Esophagus (tissue), 2 donors: ENCODE data around the gene GTF3C5. TPM values are rescaled to one million over a fixed set of nuclear protein-coding genes. Genes with fewer than 3 reads are reported as not detected.
"Not testable (repeated sequence)": the region's sequence is repeated elsewhere in the genome, so short reads cannot be mapped to it uniquely, and the experiment has no call there.

Experiments
- H3K27ac ChIP-seq, 2 donors: one replicate each; pipeline ENCODE4 v1.5.1; 2013; ENCODE audit warnings: low read depth in 2 of 2, mild to moderate bottlenecking in 2 of 2, inconsistent platforms in 1 of 2, low read length in 1 of 2, moderate library complexity in 1 of 2
- H3K27me3 ChIP-seq, 2 donors: one replicate each; pipeline ENCODE4 v1.6.1; 2013; ENCODE audit warnings: low read length in 2 of 2, control low read depth in 1 of 2, mild to moderate bottlenecking in 1 of 2; ENCODE audit not compliant: insufficient read depth in 2 of 2, control insufficient read depth in 1 of 2
- H3K36me3 ChIP-seq, 2 donors: one replicate each; pipeline ENCODE4 v1.6.1; 2013; ENCODE audit warnings: low read length in 1 of 2; ENCODE audit not compliant: control insufficient read depth in 2 of 2, insufficient read depth in 2 of 2
- H3K4me1 ChIP-seq, 2 donors: one replicate each; pipeline ENCODE4 v1.6.1; 2013; ENCODE audit warnings: low read length in 1 of 2; ENCODE audit not compliant: control insufficient read depth in 2 of 2, insufficient read depth in 2 of 2
- H3K4me3 ChIP-seq, 2 donors: one replicate each; pipeline ENCODE4 v1.5.1; 2013; ENCODE audit warnings: low read length in 2 of 2, mild to moderate bottlenecking in 2 of 2, low read depth in 1 of 2, moderate library complexity in 1 of 2
- H3K9me3 ChIP-seq, 2 donors: one replicate each; pipeline ENCODE4 v1.6.1; 2013; ENCODE audit warnings: mild to moderate bottlenecking in 2 of 2, low read depth in 1 of 2, low read length in 1 of 2, moderate library complexity in 1 of 2; ENCODE audit not compliant: control insufficient read depth in 2 of 2, insufficient read depth in 1 of 2
- WGBS, 2 donors: extraction: QIAGEN DNeasy Blood & Tissue Kit; methylation state at CpG; one replicate each; pipeline ENCODE4 v1.1.7; 2013; 5-methylcytosine and 5-hydroxymethylcytosine counted together
- polyA plus RNA-seq, 2 donors: library from polyadenylated mRNA; stranded (reverse); fragments of 200-250 nt; gene quantifications; one replicate each; pipeline ENCODE4 v1.2.3, GENCODE V29; 2013
- donor health status: healthy with polysubstance abuse.
- donor health status: Bipolar disorder and iron deficiency.

Gene GTF3C5
- polyA plus RNA-seq, 2 donors = 46.3 to 64.0 TPM

GRCh38 chr9:132995879-132996278 lies 34.9 kb upstream of the GTF3C5 start:
- WGBS, 2 donors = 83 to 90% methylated on average over 8 of the region's 8 CpGs
- Histone ChIP-seq H3K4me1 (peaks cover 5 to 11% of the 10 kb centered on the region in 2 donors), H3K4me3 (no peak overlapping the region), H3K27me3 (no peaks in the 10 kb centered on the region), H3K27ac (peak overlapping the region in 1 of 2 donors; percentile 2), H3K36me3 (no peaks in the 10 kb centered on the region), H3K9me3 (no peaks in the 10 kb centered on the region)

GRCh38 chr9:132996526-132996925 lies 34.3 kb upstream of the GTF3C5 start:
- Histone ChIP-seq H3K27me3 (no peaks in the 10 kb centered on the region), H3K4me1 (peaks cover 5 to 11% of the 10 kb centered on the region in 2 donors), H3K27ac (no peak overlapping the region), H3K9me3 (no peaks in the 10 kb centered on the region), H3K4me3 (no peak overlapping the region), H3K36me3 (no peaks in the 10 kb centered on the region)
- 73 to 81% methylated on average over 13 of the region's 13 CpGs for WGBS, 2 donors

GRCh38 chr9:132997591-132997990 lies 33.2 kb upstream of the GTF3C5 start:
- no peaks in the 10 kb centered on the region for H3K27me3 ChIP-seq
- peaks cover 5 to 11% of the 10 kb centered on the region in 2 donors for H3K4me1 ChIP-seq
- no peaks in the 10 kb centered on the region for H3K9me3 ChIP-seq
- no peaks in the 10 kb centered on the region for H3K36me3 ChIP-seq
- WGBS, 2 donors = 53 to 66% methylated on average over 4 of the region's 4 CpGs
- no peak overlapping the region for H3K4me3 ChIP-seq
- no peak overlapping the region for H3K27ac ChIP-seq

- peaks cover 5 to 11% of the 10 kb centered on the region in 2 donors for H3K4me1 ChIP-seq
- H3K9me3 ChIP-seq, H3K4me3 ChIP-seq, H3K27me3 ChIP-seq, H3K36me3 ChIP-seq, H3K27ac ChIP-seq: not testable (repeated sequence)
- WGBS, 2 donors = 82 to 84% methylated on average over 3 to 4 of the region's 4 CpGs
These were observed 32.6 kb upstream of the GTF3C5 start for GRCh38 chr9:132998221-132998620.

- H3K27me3 ChIP-seq = no peaks in the 10 kb centered on the region
- WGBS, 2 donors = 62 to 63% methylated on average over 18 of the region's 18 CpGs
These were observed 31.8 kb upstream of the GTF3C5 start for GRCh38 chr9:132998831-132999635.

GRCh38 chr9:133002147-133003070 lies 28.4 kb upstream of the GTF3C5 start:
- no peaks in the 10 kb centered on the region for H3K27me3 ChIP-seq
- H3K9me3 ChIP-seq = no peaks in the 10 kb centered on the region
- H3K4me3 ChIP-seq = no peak overlapping the region
- no peaks in the 10 kb centered on the region for H3K36me3 ChIP-seq
- peak overlapping the region in 1 of 2 donors; percentile 21 for H3K27ac ChIP-seq
- WGBS, 2 donors = 43 to 56% methylated on average over 13 of the region's 13 CpGs
- no peaks in the 10 kb centered on the region for H3K4me1 ChIP-seq

More at GRCh38 chr9:132998831-132999635, 31.8 kb upstream of the GTF3C5 start:
- no peaks in the 10 kb centered on the region for H3K9me3 ChIP-seq
- no peak overlapping the region for H3K4me3 ChIP-seq
- peaks cover 5 to 10% of the 10 kb centered on the region in 2 donors for H3K4me1 ChIP-seq
- H3K27ac ChIP-seq = no peak overlapping the region
- H3K36me3 ChIP-seq = no peaks in the 10 kb centered on the region

GRCh38 chr9:133003071-133003461 lies 27.7 kb upstream of the GTF3C5 start:
- H3K4me3 ChIP-seq = no peak overlapping the region
- no peaks in the 10 kb centered on the region for H3K27me3 ChIP-seq
- 57% methylated on average over 13 of the region's 13 CpGs for WGBS, 2 donors
- no peaks in the 10 kb centered on the region for H3K4me1 ChIP-seq
- no peaks in the 10 kb centered on the region for H3K9me3 ChIP-seq
- no peak overlapping the region for H3K27ac ChIP-seq
- H3K36me3 ChIP-seq = no peaks in the 10 kb centered on the region

- H3K36me3 ChIP-seq = no peaks in the 10 kb centered on the region
- WGBS, 2 donors = 47 to 51% methylated on average over 9 of the region's 9 CpGs
- no peak overlapping the region for H3K27ac ChIP-seq
- no peak overlapping the region for H3K4me3 ChIP-seq
- no peaks in the 10 kb centered on the region for H3K9me3 ChIP-seq
- no peaks in the 10 kb centered on the region for H3K4me1 ChIP-seq
- H3K27me3 ChIP-seq = no peaks in the 10 kb centered on the region
These were observed 27.1 kb upstream of the GTF3C5 start for GRCh38 chr9:133003671-133004090.

GRCh38 chr9:133004091-133004998 lies 26.5 kb upstream of the GTF3C5 start:
- Histone ChIP-seq H3K4me1 (no peaks in the 10 kb centered on the region), H3K27ac (no peak overlapping the region), H3K9me3 (no peaks in the 10 kb centered on the region), H3K4me3 (no peak overlapping the region), H3K27me3 (no peaks in the 10 kb centered on the region), H3K36me3 (no peaks in the 10 kb centered on the region)
- 60 to 70% methylated on average over 9 of the region's 9 CpGs for whole genome bisulfite sequencing, 2 donors
